IPS-NIHi11 (cell line): Measurements from ENCODE around the gene PXMP2.

Source experiments
- DNase-seq: peaks from one replicate; pipeline ENCODE4 v3.0.0; 2012; ENCODE audit warnings: mixed read lengths, low spot score

PXMP2 gene

GRCh38 chr12:132687211-132688164, at the start of gene PXMP2, which contains the start of gene POLE:
Gene PXMP2, plus strand, starts transcription at chr12:132687587. Its CDS starts 84 bp downstream, at chr12:132687671.
Gene POLE, minus strand, starts transcription at chr12:132687342. Its CDS starts 27 bp downstream, at chr12:132687315.
- peak; percentile 99 for DNase-seq

DNA sequence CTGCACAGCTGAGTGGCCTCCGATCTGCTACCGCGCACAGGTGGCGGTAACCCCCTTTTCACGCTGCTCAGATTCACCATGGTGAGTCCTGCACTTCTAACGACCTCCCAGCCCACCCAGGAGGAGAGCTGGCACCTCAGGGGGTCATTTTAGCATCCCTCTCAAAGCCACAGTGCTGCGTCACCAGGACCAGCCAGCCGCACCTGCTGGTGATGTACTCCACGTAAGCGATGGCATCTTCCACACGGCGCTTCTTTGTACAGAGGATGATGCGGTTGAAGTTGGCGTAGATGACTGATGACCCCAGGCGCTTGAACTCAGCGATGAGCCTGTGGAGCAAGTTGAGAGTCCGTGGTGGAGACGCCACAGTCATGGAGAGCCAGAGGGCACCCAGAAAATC, 49.6 kb upstream of the PXMP2 start:
- DNase-seq = no peak

GRCh38 chr12:132638541-132639408, 48.6 kb upstream of the PXMP2 start:
- peak; percentile 78 for DNase-seq

DNA sequence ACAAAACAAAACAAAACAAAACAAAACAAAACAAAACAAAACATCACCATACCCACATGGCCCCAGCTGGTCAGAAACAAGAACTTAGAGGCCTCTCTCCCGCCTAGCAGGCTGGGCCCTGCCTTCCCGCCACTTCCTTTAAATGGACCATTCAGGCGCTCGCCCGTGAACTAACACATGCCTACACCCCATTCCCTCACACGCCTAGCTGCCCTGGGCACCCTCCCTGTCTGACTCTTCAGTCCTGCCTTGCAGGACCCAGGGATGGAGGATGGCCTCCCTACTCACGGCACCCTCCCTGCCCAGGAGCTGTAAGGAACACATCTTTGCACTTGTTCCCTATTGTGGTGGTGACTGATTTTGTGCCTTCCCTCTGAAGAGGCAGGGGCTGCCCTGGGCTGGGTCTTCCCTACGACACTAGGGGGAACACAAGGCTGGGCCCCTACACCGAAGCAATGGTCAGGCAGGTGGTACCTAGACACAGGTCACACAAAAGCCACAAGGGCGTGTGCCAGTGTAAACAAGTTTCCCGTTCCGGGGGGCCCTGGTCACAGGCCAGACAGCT, 47.3 kb upstream of the PXMP2 start:
- DNase-seq = no peak

- no peak for DNase-seq
Measured at GRCh38 chr12:132640936-132641335, 46.5 kb upstream of the PXMP2 start.

GRCh38 chr12:132641811-132642650, 45.4 kb upstream of the PXMP2 start:
- DNase-seq = no peak

DNA sequence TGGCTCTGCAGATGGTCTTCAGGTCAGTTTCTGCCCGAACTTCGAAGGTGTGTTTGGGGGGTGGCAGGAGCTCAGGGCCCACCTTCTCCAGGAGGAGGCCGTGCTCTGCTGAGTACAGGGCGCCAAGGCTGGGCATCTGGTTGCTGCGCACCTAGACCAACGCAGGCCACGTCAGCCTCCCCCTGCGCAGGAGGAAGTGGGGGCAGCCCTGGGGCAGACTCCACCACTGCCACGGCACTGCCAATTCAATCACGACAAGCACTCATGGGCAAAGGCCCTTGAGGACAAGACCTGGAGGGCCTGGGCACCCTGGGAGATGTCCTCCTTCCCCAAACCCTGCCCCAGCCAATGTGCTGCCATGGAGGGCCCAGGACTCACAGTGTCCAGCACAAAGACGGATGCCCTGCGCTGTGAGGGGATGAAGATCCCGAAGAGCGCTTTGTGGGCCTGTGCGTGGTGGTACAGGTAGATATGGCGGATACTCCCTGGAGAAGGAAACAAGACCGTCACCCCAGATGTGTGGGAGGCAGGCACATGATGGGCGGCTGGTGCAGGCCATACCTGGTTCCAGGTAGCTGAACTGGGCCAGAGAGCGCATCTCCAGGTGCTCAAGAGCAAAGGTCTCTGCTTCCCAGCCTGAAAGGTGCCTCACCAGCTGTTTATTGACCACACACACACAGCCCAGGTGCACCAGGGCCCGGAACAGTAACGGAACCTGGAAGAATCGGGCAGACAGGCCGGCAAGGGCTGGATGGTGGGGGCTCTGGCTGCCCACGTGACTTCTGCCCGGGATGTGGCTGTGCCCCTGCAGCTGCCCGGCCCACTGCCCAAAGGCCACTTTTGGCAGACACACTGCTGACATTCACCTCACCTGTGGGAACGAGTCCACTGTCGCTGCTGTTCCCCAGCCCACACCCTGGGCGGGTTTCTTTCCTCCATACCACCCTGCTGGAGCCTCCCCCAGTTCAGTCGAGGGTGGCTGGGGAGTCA, 44.2 kb upstream of the PXMP2 start:
- no peak for DNase-seq

DNA sequence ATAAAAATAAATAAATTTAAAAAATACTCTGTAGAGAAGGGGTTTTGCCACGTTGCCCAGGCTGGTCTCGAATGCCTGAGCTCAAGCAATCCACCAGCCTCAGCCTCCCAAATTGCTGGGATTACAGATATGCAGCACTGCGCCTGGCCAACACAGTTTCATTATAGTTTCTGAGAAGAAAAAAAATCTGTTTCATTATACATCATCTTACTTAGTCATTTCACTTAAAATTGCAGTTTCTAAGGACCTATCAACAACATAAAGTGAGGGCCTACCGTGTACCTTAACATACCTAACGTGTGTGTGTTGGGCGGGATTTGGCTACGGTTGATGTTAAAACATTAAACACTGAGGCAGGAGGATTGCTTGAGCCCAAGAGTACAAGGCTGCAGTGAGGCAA, 40.5 kb upstream of the PXMP2 start:
- no peak for DNase-seq

DNA sequence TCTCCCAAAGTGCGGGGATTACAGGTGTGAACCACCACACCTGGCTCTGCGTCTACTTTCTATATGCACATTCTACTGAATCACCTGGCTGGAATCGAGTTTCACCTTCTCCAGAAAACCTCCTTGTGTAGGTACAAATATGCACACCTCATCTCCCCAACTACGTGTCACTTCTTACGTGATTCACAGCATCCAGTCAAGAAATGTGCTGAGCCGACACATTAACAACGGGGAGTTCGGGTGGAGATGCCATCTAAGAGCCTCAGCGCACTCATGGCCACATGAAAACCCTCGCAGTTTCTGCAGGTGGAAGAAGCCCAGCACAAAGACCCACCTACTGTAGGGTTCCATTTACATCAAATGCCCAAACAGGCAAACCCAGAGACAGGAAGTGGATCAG, 39.5 kb upstream of the PXMP2 start:
- no peak for DNase-seq

- DNase-seq = no peak
Measured at GRCh38 chr12:132648616-132649225, 38.7 kb upstream of the PXMP2 start.

- DNase-seq = no peak
Measured at GRCh38 chr12:132649226-132649945, 38.0 kb upstream of the PXMP2 start.

DNA sequence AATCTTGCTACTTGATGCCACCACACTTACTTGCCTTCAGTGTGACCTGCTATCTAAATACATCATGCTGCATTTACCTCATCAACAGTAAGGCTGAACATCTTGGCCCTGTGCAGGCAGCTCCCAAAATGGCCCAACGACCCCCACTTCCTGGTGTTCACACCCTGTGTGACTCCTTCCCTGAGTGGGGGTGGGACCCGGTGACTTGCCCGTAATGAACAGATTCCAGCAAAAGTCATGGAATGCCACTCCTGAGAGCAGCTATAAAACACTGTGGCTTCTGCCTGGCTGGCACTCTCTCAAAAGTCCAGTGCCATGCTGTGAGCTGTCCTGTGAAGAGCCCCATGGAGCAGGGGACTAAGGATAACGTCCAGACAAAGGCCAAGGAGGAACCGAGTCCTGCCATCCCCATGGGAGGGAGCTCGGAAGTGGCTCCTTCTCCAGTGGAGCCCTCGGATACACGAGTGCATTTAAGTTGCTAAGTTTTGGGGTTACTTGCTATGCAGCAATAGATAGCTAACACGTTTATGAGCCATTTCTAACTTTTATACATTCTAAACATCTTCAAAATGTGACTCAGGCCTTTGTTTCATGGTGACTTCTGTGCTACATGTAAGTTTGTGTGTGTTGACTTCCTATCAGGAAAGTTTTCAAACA, 35.8 kb upstream of the PXMP2 start:
- no peak for DNase-seq

DNA sequence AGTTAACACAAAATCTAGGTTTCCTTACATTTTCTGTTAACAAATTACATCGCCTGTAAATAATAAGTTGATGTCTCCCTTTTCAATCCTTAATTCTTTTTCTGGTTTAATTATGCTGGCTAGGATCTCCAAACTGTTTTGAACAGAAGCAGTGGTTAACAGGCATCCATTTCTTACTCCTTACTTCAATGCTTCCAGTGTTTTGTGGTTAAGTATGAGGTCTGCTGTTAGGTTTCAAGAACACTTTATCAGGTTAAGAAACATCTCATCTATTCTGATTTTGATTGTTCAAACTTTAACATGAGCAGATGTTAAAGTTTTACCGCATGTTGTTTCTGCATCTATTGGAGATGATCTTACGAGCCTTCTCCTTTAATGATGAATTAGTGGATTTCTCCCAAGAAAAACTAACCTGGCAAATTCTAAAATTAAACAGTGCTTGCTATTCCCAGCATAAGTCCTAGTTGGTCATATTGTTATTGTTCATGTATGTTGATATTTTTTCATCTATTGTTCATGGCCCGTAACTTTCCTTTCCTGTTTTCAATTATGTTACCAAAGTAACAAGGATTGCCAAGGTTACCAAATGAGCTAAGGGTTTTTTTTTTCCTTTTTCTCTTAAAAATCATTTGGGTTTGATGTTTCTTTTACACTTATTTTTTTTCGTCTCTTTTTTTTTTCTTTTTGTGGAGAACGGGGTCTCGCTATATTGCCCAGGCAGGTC, 33.7 kb upstream of the PXMP2 start:
- no peak for DNase-seq

- no peak for DNase-seq
Measured at GRCh38 chr12:132657004-132657727, 30.2 kb upstream of the PXMP2 start.

- no peak for DNase-seq
Measured at GRCh38 chr12:132658149-132658894, 29.1 kb upstream of the PXMP2 start.

GRCh38 chr12:132659146-132659545, 28.2 kb upstream of the PXMP2 start:
- no peak for DNase-seq
